ENCODE data around the gene EIF5. TPM values are rescaled to one million over a fixed set of nuclear protein-coding genes. Genes with fewer than 3 reads are reported as not detected.

Gene EIF5
- total RNA-seq, 1 experiment from 2014 or later, result 238 TPM

DNA sequence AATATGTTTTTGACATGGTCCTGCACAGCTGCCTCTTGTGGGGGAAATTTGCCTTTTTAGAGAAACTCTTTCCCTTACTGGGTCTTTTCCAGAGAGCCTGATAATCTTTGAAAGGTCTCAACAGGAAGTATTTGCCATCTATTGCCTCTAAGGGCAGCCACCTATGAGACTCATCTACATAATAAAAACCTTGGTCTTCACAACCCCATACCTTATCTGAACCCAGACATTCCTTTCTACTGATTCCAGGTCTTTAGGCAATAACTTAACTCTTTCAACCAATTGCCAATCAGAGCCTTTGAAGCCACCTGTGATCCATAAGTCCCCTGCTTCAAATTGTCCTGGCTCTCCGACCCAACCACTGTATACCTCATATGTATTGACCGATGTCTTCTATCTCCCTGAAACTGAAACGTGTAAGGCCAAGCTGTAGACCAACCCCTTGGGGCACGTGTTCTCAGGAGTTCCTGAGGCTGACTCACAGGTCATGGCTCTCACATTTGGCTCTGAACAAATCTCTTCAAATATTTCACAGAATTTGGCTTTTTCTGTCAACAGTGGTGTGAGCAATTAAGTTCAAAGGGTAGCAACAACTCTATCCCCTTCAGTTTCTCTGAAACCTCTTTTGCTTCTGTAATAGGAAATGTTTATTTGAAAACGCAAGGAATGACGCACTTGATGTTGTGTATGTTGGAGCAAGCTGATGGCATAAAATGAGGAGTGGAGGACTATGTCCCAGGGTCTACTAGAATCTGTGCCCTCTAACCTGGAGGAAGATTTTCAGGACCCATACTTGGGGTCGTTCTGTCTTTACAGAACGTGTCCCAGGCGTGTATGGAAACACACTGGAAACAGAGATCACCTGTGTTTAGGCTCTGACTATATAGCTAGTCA, 49.2 kb upstream of the EIF5 start (continued):
- TF ChIP-seq, protein P1, sequence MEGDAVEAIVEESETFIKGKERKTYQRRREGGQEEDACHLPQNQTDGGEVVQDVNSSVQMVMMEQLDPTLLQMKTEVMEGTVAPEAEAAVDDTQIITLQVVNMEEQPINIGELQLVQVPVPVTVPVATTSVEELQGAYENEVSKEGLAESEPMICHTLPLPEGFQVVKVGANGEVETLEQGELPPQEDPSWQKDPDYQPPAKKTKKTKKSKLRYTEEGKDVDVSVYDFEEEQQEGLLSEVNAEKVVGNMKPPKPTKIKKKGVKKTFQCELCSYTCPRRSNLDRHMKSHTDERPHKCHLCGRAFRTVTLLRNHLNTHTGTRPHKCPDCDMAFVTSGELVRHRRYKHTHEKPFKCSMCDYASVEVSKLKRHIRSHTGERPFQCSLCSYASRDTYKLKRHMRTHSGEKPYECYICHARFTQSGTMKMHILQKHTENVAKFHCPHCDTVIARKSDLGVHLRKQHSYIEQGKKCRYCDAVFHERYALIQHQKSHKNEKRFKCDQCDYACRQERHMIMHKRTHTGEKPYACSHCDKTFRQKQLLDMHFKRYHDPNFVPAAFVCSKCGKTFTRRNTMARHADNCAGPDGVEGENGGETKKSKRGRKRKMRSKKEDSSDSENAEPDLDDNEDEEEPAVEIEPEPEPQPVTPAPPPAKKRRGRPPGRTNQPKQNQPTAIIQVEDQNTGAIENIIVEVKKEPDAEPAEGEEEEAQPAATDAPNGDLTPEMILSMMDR (IDR thresholded peaks at IDR 0.05 in 2 of 3, conservative IDR thresholded peaks at IDR 0.05 in 1 of 3; ENCODE audit: borderline replicate concordance in 1 of 3, insufficient read depth in 1 of 3, low read depth in 2 of 3, low read length in 2 of 3), result no peak
- TF ChIP-seq SIN3A (IDR thresholded peaks at IDR 0.05; ENCODE audit: low read depth) (no peak), CBX3 (IDR thresholded peaks at IDR 0.05; ENCODE audit: low read depth) (no peak), SRF (IDR thresholded peaks at IDR 0.05; ENCODE audit: low read depth) (no peak), ZFX (IDR thresholded peaks at IDR 0.05) (no peak), FOSL1 (IDR thresholded peaks at IDR 0.05; ENCODE audit: low read depth) (no peak), EZH2 (IDR thresholded peaks at IDR 0.05) (no peak)
- TF ChIP-seq, protein P2, sequence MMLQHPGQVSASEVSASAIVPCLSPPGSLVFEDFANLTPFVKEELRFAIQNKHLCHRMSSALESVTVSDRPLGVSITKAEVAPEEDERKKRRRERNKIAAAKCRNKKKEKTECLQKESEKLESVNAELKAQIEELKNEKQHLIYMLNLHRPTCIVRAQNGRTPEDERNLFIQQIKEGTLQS (IDR thresholded peaks at IDR 0.05), result no peak
- TF ChIP-seq, protein P3, sequence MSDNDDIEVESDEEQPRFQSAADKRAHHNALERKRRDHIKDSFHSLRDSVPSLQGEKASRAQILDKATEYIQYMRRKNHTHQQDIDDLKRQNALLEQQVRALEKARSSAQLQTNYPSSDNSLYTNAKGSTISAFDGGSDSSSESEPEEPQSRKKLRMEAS (IDR thresholded peaks at IDR 0.05), result no peak

DNA sequence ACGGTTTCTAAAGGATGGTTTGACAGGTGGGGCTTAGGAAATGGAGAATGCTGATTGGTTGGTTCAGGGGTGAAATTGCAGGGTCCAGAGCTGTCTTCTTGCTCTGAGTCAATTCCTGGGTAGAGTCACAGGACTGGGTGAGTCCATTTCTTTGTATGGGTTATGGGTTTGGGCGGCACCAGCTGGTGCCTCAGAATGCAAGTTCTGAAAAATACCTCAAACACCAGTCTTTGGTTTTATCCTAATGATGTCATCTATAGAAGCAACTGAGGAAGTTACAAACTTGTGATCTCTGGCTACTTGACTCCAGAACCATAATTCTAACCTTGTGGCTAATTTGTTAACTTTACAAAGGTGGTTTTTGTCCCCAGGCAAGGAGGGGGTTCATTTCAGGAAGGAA, 47.6 kb upstream of the EIF5 start:
- no peaks in the 10 kb centered on the region for H3K79me2 ChIP-seq (ENCODE audit: insufficient read depth, low read length)
- no peaks in the 10 kb centered on the region for H3K36me3 ChIP-seq (ENCODE audit: control insufficient read depth in 1 of 2, insufficient read depth in 2 of 2, low read length in 2 of 2)
- intact Hi-C loops (cut with micrococcal nuclease), result no loop called here
- H3K9ac ChIP-seq (ENCODE audit: low read length), result no peak overlapping the region
- H3K9me3 ChIP-seq (ENCODE audit: control insufficient read depth in 1 of 2, insufficient read depth in 1 of 2, low read depth in 1 of 2, low read length in 2 of 2), result no peaks in the 10 kb centered on the region
- CTCF ChIA-PET, result interaction anchor here (1.7 kb wide), 1 partner anchor 181 kb away, joined by 5 read pairs; no protein-coding TSS in a partner anchor
- no peaks in the 10 kb centered on the region for H3K9me2 ChIP-seq (ENCODE audit: insufficient read depth)
- H3K27me3 ChIP-seq (ENCODE audit: insufficient read depth, low read length), result no peaks in the 10 kb centered on the region
- no peak overlapping the region for H2AFZ ChIP-seq (ENCODE audit: low read depth, low read length, poor library complexity, severe bottlenecking)
- POLR2A ChIA-PET, result no interaction called here
- RAD21 ChIA-PET (ENCODE audit: low non-redundant PET in 1 of 2, low total read pairs in 2 of 2, uncharacterized antibody in 2 of 2, unreplicated experiment in 2 of 2), result no interaction called here
- BruUV-seq (replicated peaks), result no TSS peak
- H3K27ac ChIP-seq (ENCODE audit: low read depth, low read length), result no peak overlapping the region
- no peak for DNase-seq (ENCODE audit: low read depth, low spot score)
- H3K4me1 ChIP-seq (ENCODE audit: control insufficient read depth in 1 of 2, insufficient read depth in 2 of 2, low read length in 2 of 2), result peaks cover 0 to 8% of the 10 kb centered on the region in 2 experiments; a peak in 3 of 4 replicates
- no peaks in the 10 kb centered on the region for H4K20me1 ChIP-seq (ENCODE audit: insufficient read depth)
- ATAC-seq, result no peak
- H3K4me3 ChIP-seq (replicated peaks in 1 of 2; ENCODE audit: low read depth in 1 of 2, low read length in 2 of 2), result no peak overlapping the region
- no peak overlapping the region for H3K4me2 ChIP-seq (ENCODE audit: low read length)
- no peak for TF ChIP-seq EGR1 (IDR thresholded peaks at IDR 0.05; ENCODE audit: low read depth)
- no peak for TF ChIP-seq SP1 (IDR thresholded peaks at IDR 0.05; ENCODE audit: low read depth)
- TF ChIP-seq, protein P4, sequence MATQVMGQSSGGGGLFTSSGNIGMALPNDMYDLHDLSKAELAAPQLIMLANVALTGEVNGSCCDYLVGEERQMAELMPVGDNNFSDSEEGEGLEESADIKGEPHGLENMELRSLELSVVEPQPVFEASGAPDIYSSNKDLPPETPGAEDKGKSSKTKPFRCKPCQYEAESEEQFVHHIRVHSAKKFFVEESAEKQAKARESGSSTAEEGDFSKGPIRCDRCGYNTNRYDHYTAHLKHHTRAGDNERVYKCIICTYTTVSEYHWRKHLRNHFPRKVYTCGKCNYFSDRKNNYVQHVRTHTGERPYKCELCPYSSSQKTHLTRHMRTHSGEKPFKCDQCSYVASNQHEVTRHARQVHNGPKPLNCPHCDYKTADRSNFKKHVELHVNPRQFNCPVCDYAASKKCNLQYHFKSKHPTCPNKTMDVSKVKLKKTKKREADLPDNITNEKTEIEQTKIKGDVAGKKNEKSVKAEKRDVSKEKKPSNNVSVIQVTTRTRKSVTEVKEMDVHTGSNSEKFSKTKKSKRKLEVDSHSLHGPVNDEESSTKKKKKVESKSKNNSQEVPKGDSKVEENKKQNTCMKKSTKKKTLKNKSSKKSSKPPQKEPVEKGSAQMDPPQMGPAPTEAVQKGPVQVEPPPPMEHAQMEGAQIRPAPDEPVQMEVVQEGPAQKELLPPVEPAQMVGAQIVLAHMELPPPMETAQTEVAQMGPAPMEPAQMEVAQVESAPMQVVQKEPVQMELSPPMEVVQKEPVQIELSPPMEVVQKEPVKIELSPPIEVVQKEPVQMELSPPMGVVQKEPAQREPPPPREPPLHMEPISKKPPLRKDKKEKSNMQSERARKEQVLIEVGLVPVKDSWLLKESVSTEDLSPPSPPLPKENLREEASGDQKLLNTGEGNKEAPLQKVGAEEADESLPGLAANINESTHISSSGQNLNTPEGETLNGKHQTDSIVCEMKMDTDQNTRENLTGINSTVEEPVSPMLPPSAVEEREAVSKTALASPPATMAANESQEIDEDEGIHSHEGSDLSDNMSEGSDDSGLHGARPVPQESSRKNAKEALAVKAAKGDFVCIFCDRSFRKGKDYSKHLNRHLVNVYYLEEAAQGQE (IDR thresholded peaks at IDR 0.05; ENCODE audit: low read depth), result no peak
- no peak for TF ChIP-seq ZNF274 (IDR thresholded peaks at IDR 0.05; ENCODE audit: low read depth, low read length)
- TF ChIP-seq JUND (IDR thresholded peaks at IDR 0.05), result no peak
- TF ChIP-seq POLR2AphosphoS5 (IDR thresholded peaks at IDR 0.05; ENCODE audit: low read depth, low read length), result no peak
- TF ChIP-seq, protein P2 (IDR thresholded peaks at IDR 0.05), result no peak
- TF ChIP-seq, protein P1 (IDR thresholded peaks at IDR 0.05 in 2 of 3, conservative IDR thresholded peaks at IDR 0.05 in 1 of 3; ENCODE audit: borderline replicate concordance in 1 of 3, insufficient read depth in 1 of 3, low read depth in 2 of 3, low read length in 2 of 3), result no peak
- TF ChIP-seq EZH2phosphoT487 (IDR thresholded peaks at IDR 0.05; ENCODE audit: borderline replicate concordance), result no peak

All from HCT116 (cell line).